ENCODE measurements around the gene FNBP1. TPM values are rescaled to one million over a fixed set of nuclear protein-coding genes. Genes with fewer than 3 reads are reported as not detected.

The FNBP1 gene
- total and polyA plus RNA-seq, 2 of the 13 experiments (the other 11 are each of a cell fraction or from before 2014, with no cell fraction given), result 5.4 to 19.5 TPM

DNA sequence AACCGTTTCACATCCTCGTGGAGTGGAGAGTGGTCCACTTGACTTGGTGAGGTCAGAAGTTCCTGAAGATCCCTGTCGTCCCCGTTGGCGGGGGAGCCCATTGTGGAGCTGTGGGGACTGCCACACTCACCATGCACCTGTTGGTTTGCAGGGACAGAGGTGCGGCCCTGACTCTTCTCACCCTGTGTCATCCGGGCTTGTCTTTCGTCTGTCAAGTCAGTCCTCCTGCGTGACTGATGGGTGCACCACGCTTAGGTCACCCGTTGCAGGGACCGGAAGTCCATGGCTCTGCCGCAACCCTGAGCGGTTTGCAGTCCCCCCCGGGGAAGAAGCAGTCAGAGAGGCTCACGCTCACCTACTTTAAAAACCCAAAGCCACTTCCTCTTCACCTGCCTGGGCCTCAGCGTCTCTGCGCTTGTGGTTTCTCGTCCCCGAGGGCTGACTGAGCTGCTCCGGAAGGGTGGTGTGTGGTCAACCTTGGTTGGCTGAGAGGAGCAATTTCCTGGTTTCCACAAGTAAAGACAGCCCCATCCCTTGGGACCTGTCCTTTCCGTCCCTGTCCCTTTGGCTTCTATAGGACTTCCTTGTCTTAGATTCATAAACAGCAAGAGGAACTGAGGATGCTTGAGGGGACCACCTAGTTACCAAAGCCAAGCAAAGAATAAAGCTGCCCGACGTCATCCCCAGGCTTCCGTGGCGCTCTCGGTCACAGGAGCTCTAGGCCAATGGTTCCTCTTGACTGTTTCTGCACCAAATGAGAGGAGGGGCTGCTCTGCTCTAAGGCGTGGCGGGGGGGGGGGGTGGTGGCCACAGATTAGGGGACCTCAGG lies 154.5 kb downstream of the FNBP1 start (continued):
- TF ChIP-seq MIXL1 (CRISPR knock-in tag; IDR thresholded peaks at IDR 0.05) (no peak), SUZ12 (IDR thresholded peaks at IDR 0.05; ENCODE audit: low read depth, low read length) (no peak), NONO (IDR thresholded peaks at IDR 0.05) (no peak), NONO (CRISPR knock-in tag; conservative IDR thresholded peaks at IDR 0.05) (no peak), ZNF557 (CRISPR knock-in tag; IDR thresholded peaks at IDR 0.05) (no peak), ZFY (CRISPR knock-in tag; IDR thresholded peaks at IDR 0.05) (no peak), ZNF446 (CRISPR knock-in tag; IDR thresholded peaks at IDR 0.05) (no peak)
- TF ChIP-seq, protein P1, sequence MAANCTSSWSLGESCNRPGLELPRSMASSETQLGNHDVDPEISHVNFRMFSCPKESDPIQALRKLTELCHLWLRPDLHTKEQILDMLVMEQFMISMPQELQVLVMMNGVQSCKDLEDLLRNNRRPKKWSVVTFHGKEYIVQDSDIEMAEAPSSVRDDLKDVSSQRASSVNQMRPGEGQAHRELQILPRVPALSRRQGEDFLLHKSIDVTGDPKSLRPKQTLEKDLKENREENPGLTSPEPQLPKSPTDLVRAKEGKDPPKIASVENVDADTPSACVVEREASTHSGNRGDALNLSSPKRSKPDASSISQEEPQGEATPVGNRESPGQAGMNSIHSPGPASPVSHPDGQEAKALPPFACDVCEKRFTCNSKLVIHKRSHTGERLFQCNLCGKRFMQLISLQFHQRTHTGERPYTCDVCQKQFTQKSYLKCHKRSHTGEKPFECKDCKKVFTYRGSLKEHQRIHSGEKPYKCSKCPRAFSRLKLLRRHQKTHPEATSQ (CRISPR knock-in tag; IDR thresholded peaks at IDR 0.05; ENCODE audit: borderline replicate concordance), result no peak
- TF ChIP-seq, protein P2, sequence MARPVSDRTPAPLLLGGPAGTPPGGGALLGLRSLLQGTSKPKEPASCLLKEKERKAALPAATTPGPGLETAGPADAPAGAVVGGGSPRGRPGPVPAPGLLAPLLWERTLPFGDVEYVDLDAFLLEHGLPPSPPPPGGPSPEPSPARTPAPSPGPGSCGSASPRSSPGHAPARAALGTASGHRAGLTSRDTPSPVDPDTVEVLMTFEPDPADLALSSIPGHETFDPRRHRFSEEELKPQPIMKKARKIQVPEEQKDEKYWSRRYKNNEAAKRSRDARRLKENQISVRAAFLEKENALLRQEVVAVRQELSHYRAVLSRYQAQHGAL (CRISPR knock-in tag; IDR thresholded peaks at IDR 0.05; ENCODE audit: not compliant biosample characterization), result no peak
